Astrocyte (in vitro differentiated cells and primary cell): Measurements from ENCODE around the gene LDAH. TPM values are rescaled to one million over a fixed set of nuclear protein-coding genes. Genes with fewer than 3 reads are reported as not detected.

Source experiments
- DNase-seq: peaks from one replicate; pipeline ENCODE4 v3.0.0-alpha.2; 2010; ENCODE audit warnings: low read depth
- FAIRE-seq: peaks from 2 replicates; lab custom pipeline; 2011; peaks lifted over from hg19 to GRCh38; lab: Jason Lieb, UNC
- H2AFZ ChIP-seq: 2 replicates; pipeline ENCODE4 v1.6.0; 2012; ENCODE audit warnings: low read depth, low read length, inconsistent platforms
- H3K27ac ChIP-seq: 2 replicates; pipeline ENCODE4 v1.5.1; 2011; ENCODE audit warnings: low read depth, low read length, inconsistent platforms
- H3K27me3 ChIP-seq: 2 replicates; pipeline ENCODE4 v1.6.0; 2011; ENCODE audit warnings: low read length, inconsistent platforms; ENCODE audit not compliant: insufficient read depth
- H3K36me3 ChIP-seq: 2 replicates; pipeline ENCODE4 v1.5.1; 2011; ENCODE audit warnings: low read length, inconsistent platforms; ENCODE audit not compliant: insufficient read depth
- H3K4me1 ChIP-seq: 2 replicates; pipeline ENCODE4 v1.5.1; 2011; ENCODE audit warnings: low read length, inconsistent platforms; ENCODE audit not compliant: insufficient read depth
- H3K4me2 ChIP-seq: 2 replicates; pipeline ENCODE4 v1.6.0; 2012; ENCODE audit warnings: low read length, inconsistent platforms
- H3K4me3 ChIP-seq: 2 replicates; pipeline ENCODE4 v1.5.1; 2011; ENCODE audit warnings: low read depth, mild to moderate bottlenecking, low read length, inconsistent platforms; ENCODE audit not compliant: insufficient read depth
- H3K79me2 ChIP-seq: 2 replicates; pipeline ENCODE4 v1.6.0; 2012; ENCODE audit warnings: mild to moderate bottlenecking, low read length, inconsistent platforms; ENCODE audit not compliant: insufficient read depth
- H3K9ac ChIP-seq: 2 replicates; pipeline ENCODE4 v1.6.0; 2012; ENCODE audit warnings: mild to moderate bottlenecking, low read length, inconsistent platforms
- H3K9me3 ChIP-seq: 2 replicates; pipeline ENCODE4 v1.5.1; 2012; ENCODE audit warnings: low read depth, mild to moderate bottlenecking, low read length, inconsistent platforms; ENCODE audit not compliant: insufficient read depth
- H4K20me1 ChIP-seq: 2 replicates; pipeline ENCODE4 v1.6.0; 2012; ENCODE audit warnings: low read length, inconsistent platforms; ENCODE audit not compliant: insufficient read depth
- H3K27ac Mint-ChIP-seq: one replicate; pipeline ENCODE4 v1.8.0; 2021; ENCODE audit warnings: mild to moderate bottlenecking, mixed read lengths; ENCODE audit not compliant: unreplicated experiment
- H3K27me3 Mint-ChIP-seq: one replicate; pipeline ENCODE4 v1.8.0; 2021; ENCODE audit warnings: low read depth, mixed read lengths; ENCODE audit not compliant: unreplicated experiment
- H3K36me3 Mint-ChIP-seq: one replicate; pipeline ENCODE4 v1.8.0; 2021; ENCODE audit warnings: low read depth, mixed read lengths; ENCODE audit not compliant: unreplicated experiment
- H3K4me1 Mint-ChIP-seq: one replicate; pipeline ENCODE4 v1.8.0; 2021; ENCODE audit warnings: low read depth, mixed read lengths; ENCODE audit not compliant: unreplicated experiment
- H3K4me3 Mint-ChIP-seq: one replicate; pipeline ENCODE4 v1.8.0; 2021; ENCODE audit warnings: mild to moderate bottlenecking, moderate library complexity, mixed read lengths; ENCODE audit not compliant: unreplicated experiment
- H3K9me3 Mint-ChIP-seq: one replicate; pipeline ENCODE4 v1.8.0; 2021; ENCODE audit warnings: mild to moderate bottlenecking, mixed read lengths; ENCODE audit not compliant: unreplicated experiment
- CTCF ChIP-seq: IDR thresholded peaks from 2 replicates; pipeline ENCODE4 v1.5.1; 2011; ENCODE audit warnings: low read depth, mild to moderate bottlenecking, inconsistent platforms, low read length, moderate library complexity; ENCODE audit not compliant: insufficient read depth
- EZH2 ChIP-seq: IDR thresholded peaks from 2 replicates; pipeline ENCODE4 v1.6.1; 2012; ENCODE audit warnings: mild to moderate bottlenecking, low read length, inconsistent platforms; ENCODE audit not compliant: insufficient read depth
- total RNA-seq: library from RNA; stranded (reverse); gene quantifications from 2 replicates; pipeline ENCODE4 v1.2.1, GENCODE V29; 2021

Gene LDAH
- total RNA-seq, 1 donor from 2014 or later: 19.3 TPM

DNA sequence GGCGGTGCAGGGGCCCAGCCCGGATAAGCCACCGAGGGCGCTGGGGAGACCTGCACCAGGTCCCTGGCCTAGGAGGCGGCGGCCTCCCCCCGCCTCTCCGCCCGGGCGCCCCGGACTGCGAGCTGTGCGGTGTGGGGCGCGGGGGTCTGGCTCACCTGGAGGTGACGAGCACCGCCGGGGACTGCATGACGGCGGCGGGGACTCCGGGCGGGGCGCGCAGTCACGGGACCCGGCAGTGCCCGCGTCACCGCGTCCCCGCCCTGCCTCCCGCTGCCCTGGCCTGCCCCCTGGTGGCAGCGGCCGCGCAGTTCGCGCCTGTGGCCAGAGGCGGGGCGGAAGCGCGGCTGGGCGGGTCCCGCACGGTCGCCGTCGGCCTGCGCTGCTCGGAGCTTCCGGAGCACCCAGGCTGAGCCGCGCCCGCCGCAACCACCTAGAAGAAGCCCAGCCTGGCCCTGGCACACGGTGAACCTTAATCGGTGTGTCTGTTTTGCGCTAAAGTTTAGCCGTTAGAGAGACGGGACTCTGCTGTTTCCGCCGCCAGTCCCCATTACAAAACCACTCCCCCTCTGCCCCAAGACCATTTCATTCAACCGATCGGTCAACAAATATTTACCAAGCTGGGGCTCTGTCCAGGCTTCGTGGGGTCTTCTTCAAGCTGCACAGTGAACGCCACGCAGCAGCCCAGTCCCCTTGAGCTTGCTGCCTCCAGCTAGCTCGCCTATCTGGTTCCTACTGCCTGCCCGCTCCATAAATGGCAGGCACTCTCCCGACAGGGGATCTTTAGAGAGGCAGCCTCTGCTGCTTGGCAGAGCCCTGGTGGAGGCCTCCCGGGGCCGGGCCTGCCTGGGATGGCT, 171.8 kb downstream of the LDAH start, which contains the start of gene HS1BP3:
Gene HS1BP3 (minus strand): TSS at position 222 of the 854 bp plus-strand sequence. CDS start 35 bp downstream, at position 187.
- H3K4me3 ChIP-seq: peak within 1 kb of the TSS; percentile 81
- TF ChIP-seq CTCF (peak; percentile 39), EZH2 (no peak)
- Mint-ChIP-seq H3K36me3 (peaks cover 3% of the 10 kb centered on the region), H3K9me3 (no peaks in the 10 kb centered on the region), H3K4me3 (peak within 1 kb of the TSS; percentile 93), H3K27me3 (peaks cover 9% of the 10 kb centered on the region), H3K27ac (peak within 1 kb of the TSS; percentile 86), H3K4me1 (peaks cover 26% of the 10 kb centered on the region)
- peak within 1 kb of the TSS; percentile 92 for H3K4me2 ChIP-seq
- H3K27ac ChIP-seq: peak within 1 kb of the TSS; percentile 73
- no peak for FAIRE-seq
- no peaks in the 10 kb centered on the region for H3K9me3 ChIP-seq
- peaks cover 16% of the 10 kb centered on the region for H3K79me2 ChIP-seq
- H3K9ac ChIP-seq: peak within 1 kb of the TSS; percentile 90
- H4K20me1 ChIP-seq: no peaks in the 10 kb centered on the region
- H3K36me3 ChIP-seq: no peaks in the 10 kb centered on the region
- peak; percentile 38 for DNase-seq
- peaks cover 13% of the 10 kb centered on the region for H3K4me1 ChIP-seq
- H2AFZ ChIP-seq: peak within 1 kb of the TSS; percentile 99
- peaks cover 14% of the 10 kb centered on the region for H3K27me3 ChIP-seq

DNA sequence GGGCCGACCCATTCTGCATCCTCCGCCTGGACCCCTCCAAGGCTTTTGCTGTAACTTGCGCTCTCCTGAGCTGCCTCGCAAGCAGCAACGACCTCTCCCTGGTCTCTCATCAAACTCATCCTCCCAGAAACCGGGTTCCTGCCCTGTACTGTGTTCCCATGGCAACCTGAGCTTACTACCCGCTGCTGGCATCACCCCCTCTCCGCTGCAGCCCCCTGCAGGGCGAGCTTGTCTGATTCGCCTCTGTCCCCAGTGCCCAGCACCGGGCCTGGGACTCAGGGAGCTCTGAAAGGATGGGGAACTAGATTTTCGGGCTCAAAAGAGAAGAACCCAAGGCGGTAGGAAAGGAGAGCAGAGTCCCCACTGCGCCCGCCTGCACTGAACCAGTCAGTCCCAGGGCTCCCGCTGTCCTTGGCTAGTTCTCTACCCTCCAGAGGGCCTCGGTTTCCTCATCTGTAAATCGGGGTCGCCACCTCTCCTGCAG, 172.5 kb downstream of the LDAH start:
- H3K4me3 Mint-ChIP-seq: peak overlapping the region; percentile 93
- FAIRE-seq (no peak), DNase-seq (no peak)
- Histone ChIP-seq H3K9me3 (no peaks in the 10 kb centered on the region), H4K20me1 (no peaks in the 10 kb centered on the region), H3K4me3 (peak overlapping the region; percentile 81), H3K27ac (peak overlapping the region; percentile 73), H3K27me3 (peaks cover 12% of the 10 kb centered on the region), H3K4me2 (peak overlapping the region; percentile 92), H3K4me1 (peaks cover 13% of the 10 kb centered on the region), H3K79me2 (peaks cover 16% of the 10 kb centered on the region), H3K36me3 (no peaks in the 10 kb centered on the region), H2AFZ (peak overlapping the region; percentile 93), H3K9ac (peak overlapping the region; percentile 90)
- TF ChIP-seq EZH2 (no peak), CTCF (no peak)
- H3K9me3 Mint-ChIP-seq: no peaks in the 10 kb centered on the region
- peaks cover 5% of the 10 kb centered on the region for H3K27me3 Mint-ChIP-seq
- peak overlapping the region; percentile 82 for H3K27ac Mint-ChIP-seq
- H3K4me1 Mint-ChIP-seq: peaks cover 26% of the 10 kb centered on the region
- peaks cover 3% of the 10 kb centered on the region for H3K36me3 Mint-ChIP-seq

GRCh38 chr2:20649976-20650375, 172.9 kb downstream of the LDAH start:
- H3K27ac Mint-ChIP-seq: peak overlapping the region; percentile 53
- FAIRE-seq: no peak
- peaks cover under 1% of the 10 kb centered on the region for H3K27me3 Mint-ChIP-seq
- H3K36me3 ChIP-seq: no peaks in the 10 kb centered on the region
- peak overlapping the region; percentile 81 for H3K4me3 ChIP-seq
- no peak overlapping the region for H2AFZ ChIP-seq
- no peak for DNase-seq
- no peaks in the 10 kb centered on the region for H4K20me1 ChIP-seq
- no peaks in the 10 kb centered on the region for H3K9me3 Mint-ChIP-seq
- H3K9me3 ChIP-seq: no peaks in the 10 kb centered on the region
- H3K9ac ChIP-seq: peak overlapping the region; percentile 90
- peak overlapping the region; percentile 93 for H3K4me3 Mint-ChIP-seq
- peaks cover 7% of the 10 kb centered on the region for H3K27me3 ChIP-seq
- peaks cover 16% of the 10 kb centered on the region for H3K79me2 ChIP-seq
- H3K4me2 ChIP-seq: peak overlapping the region; percentile 92
- peaks cover 26% of the 10 kb centered on the region for H3K4me1 Mint-ChIP-seq
- TF ChIP-seq EZH2 (no peak), CTCF (no peak)
- H3K4me1 ChIP-seq: peaks cover 13% of the 10 kb centered on the region
- H3K27ac ChIP-seq: no peak overlapping the region
- peaks cover 3% of the 10 kb centered on the region for H3K36me3 Mint-ChIP-seq
